Measurements from ENCODE around the gene MSRB3. TPM values are rescaled to one million over a fixed set of nuclear protein-coding genes. Genes with fewer than 3 reads are reported as not detected.

Gene MSRB3
- polyA plus RNA-seq, 1 donor from 2014 or later, result 0.19 TPM

DNA sequence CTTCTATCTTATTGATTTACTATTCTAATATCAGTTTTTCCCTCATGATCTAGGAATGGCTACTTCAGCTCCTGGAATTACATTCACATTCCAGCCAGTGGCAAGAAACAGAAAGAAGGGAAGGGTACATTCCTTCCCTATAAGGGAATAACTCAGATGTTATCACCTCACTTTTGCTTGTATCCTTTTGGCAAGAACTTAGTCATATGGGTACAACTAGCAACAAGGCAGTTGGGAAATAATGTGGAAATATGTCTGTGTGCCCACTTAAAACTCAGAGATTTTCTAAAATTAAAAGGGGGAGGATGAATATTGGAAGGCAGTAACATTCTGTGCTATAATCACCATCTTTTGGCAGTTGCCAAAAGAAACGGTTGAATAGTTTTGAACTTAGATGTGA lies 85.6 kb downstream of the MSRB3 start:
- no peak overlapping the region for H2AFZ ChIP-seq (ENCODE audit: low read depth, low read length)
- H3K27ac ChIP-seq (ENCODE audit: low read length), result no peak overlapping the region
- no peak overlapping the region for H3K9ac ChIP-seq (ENCODE audit: low read length)
- no peaks in the 10 kb centered on the region for H3K36me3 ChIP-seq (ENCODE audit: insufficient read depth, low read length)
- H3K9me3 ChIP-seq (ENCODE audit: low read length), result no peaks in the 10 kb centered on the region
- no peak for TF ChIP-seq TAF1 (IDR thresholded peaks at IDR 0.05; ENCODE audit: low read depth)
- TF ChIP-seq EP300 (conservative IDR thresholded peaks at IDR 0.05; ENCODE audit: poor library complexity, severe bottlenecking), result no peak
- TF ChIP-seq SMC3 (conservative IDR thresholded peaks at IDR 0.05; ENCODE audit: poor library complexity), result no peak
- no peak for TF ChIP-seq RAD21 (conservative IDR thresholded peaks at IDR 0.05)
- TF ChIP-seq REST (IDR thresholded peaks at IDR 0.05; ENCODE audit: borderline replicate concordance), result no peak
- TF ChIP-seq CTCF (IDR thresholded peaks at IDR 0.05; ENCODE audit: poor library complexity, severe bottlenecking), result no peak
- H3K4me3 ChIP-seq (ENCODE audit: low read length), result no peak overlapping the region
- no peaks in the 10 kb centered on the region for H4K20me1 ChIP-seq (ENCODE audit: insufficient read depth)
- H3K27me3 ChIP-seq (ENCODE audit: insufficient read depth, low read depth, low read length), result no peaks in the 10 kb centered on the region
- H3K79me2 ChIP-seq (replicated peaks; ENCODE audit: insufficient read depth, low read length), result no peaks in the 10 kb centered on the region
- H3K9me2 ChIP-seq (ENCODE audit: insufficient read depth, low read length), result no peaks in the 10 kb centered on the region
- H3F3A ChIP-seq (ENCODE audit: insufficient read depth, low read length, poor library complexity, severe bottlenecking), result peaks cover 2% of the 10 kb centered on the region
- no peak overlapping the region for H3K4me2 ChIP-seq (ENCODE audit: low read length)

DNA sequence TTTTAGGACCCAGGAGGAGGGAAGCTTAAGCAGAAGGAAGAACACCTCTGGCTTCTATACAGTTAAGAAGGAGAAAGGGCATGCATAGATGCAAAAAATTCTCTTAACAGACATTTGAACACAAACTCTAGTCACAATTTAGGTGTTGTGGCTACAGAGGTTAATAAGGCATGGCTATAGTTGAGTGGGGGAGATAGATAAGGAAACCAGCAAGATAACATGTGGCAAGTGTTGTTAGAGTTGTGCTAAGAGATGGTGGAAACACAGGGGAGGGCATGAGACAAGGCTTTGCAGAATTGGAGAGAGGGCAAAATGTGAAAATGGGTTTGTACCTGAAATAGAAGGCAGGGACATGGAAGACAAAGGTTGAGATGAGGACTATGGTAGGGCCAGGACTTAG lies 88.9 kb downstream of the MSRB3 start:
- H3K4me2 ChIP-seq (ENCODE audit: low read length), result no peak overlapping the region
- no peaks in the 10 kb centered on the region for H3K36me3 ChIP-seq (ENCODE audit: insufficient read depth, low read length)
- no peak for TF ChIP-seq TAF1 (IDR thresholded peaks at IDR 0.05; ENCODE audit: low read depth)
- no peak for TF ChIP-seq SMC3 (conservative IDR thresholded peaks at IDR 0.05; ENCODE audit: poor library complexity)
- no peak for TF ChIP-seq CTCF (IDR thresholded peaks at IDR 0.05; ENCODE audit: poor library complexity, severe bottlenecking)
- TF ChIP-seq EP300 (conservative IDR thresholded peaks at IDR 0.05; ENCODE audit: poor library complexity, severe bottlenecking), result no peak
- no peak for TF ChIP-seq POLR2AphosphoS5 (IDR thresholded peaks at IDR 0.05)
- TF ChIP-seq REST (IDR thresholded peaks at IDR 0.05; ENCODE audit: borderline replicate concordance), result no peak
- no peak for TF ChIP-seq MXI1 (conservative IDR thresholded peaks at IDR 0.05; ENCODE audit: poor library complexity, severe bottlenecking)
- TF ChIP-seq RAD21 (conservative IDR thresholded peaks at IDR 0.05), result no peak
- TF ChIP-seq EZH2 (IDR thresholded peaks at IDR 0.05; ENCODE audit: borderline replicate concordance, insufficient read depth, low read length, poor library complexity, severe bottlenecking), result no peak
- no peak overlapping the region for H2AFZ ChIP-seq (ENCODE audit: low read depth, low read length)
- no peaks in the 10 kb centered on the region for H3K9me2 ChIP-seq (ENCODE audit: insufficient read depth, low read length)
- H4K20me1 ChIP-seq (ENCODE audit: insufficient read depth), result no peaks in the 10 kb centered on the region
- H3K27me3 ChIP-seq (ENCODE audit: insufficient read depth, low read depth, low read length), result no peaks in the 10 kb centered on the region
- H3K27ac ChIP-seq (ENCODE audit: low read length), result no peak overlapping the region
- H3K4me3 ChIP-seq (ENCODE audit: low read length), result no peak overlapping the region
- H3K9ac ChIP-seq (ENCODE audit: low read length), result no peak overlapping the region
- no peaks in the 10 kb centered on the region for H3K9me3 ChIP-seq (ENCODE audit: low read length)
- no peaks in the 10 kb centered on the region for H3K79me2 ChIP-seq (replicated peaks; ENCODE audit: insufficient read depth, low read length)
- peaks cover 2% of the 10 kb centered on the region for H3F3A ChIP-seq (ENCODE audit: insufficient read depth, low read length, poor library complexity, severe bottlenecking)
